Mesendoderm (in vitro differentiated cells): Measurements from ENCODE around the gene GPI.
A peak's percentile ranks its signal among the peaks of the same experiment; 100 is the strongest.
"Not testable (repeated sequence)": the region's sequence is repeated elsewhere in the genome, so short reads cannot be mapped to it uniquely, and the experiment has no call there.

Experiments
- DNase-seq: peaks from one replicate; pipeline ENCODE4 v3.0.0; 2013
- H2AK5ac ChIP-seq: 2 replicates; pipeline ENCODE4 v1.6.1; 2013; ENCODE audit warnings: low read length, inconsistent platforms
- H2BK120ac ChIP-seq: 2 replicates; pipeline ENCODE4 v1.6.1; 2013; ENCODE audit warnings: low read depth, mild to moderate bottlenecking, low read length, moderate library complexity, mixed read lengths
- H2BK15ac ChIP-seq: replicated peaks from 2 replicates; pipeline ENCODE4 v1.6.1; 2013; ENCODE audit warnings: low read depth, mild to moderate bottlenecking, moderate library complexity
- H2BK5ac ChIP-seq: 2 replicates; pipeline ENCODE4 v1.6.1; 2013; ENCODE audit warnings: low read length, inconsistent platforms
- H3K18ac ChIP-seq: 2 replicates; pipeline ENCODE4 v1.6.1; 2013; ENCODE audit warnings: mild to moderate bottlenecking, low read length, mixed read lengths
- H3K23ac ChIP-seq: one replicate; pipeline ENCODE4 v1.6.1; 2013; ENCODE audit warnings: low read length
- H3K27ac ChIP-seq: 2 replicates; pipeline ENCODE4 v1.5.1; 2013; ENCODE audit warnings: low read depth, mild to moderate bottlenecking, inconsistent platforms, low read length, moderate library complexity
- H3K27me3 ChIP-seq: 2 replicates; pipeline ENCODE4 v1.6.1; 2013; ENCODE audit warnings: low read length, control low read depth, mild to moderate bottlenecking, inconsistent platforms; ENCODE audit not compliant: insufficient read depth, poor library complexity
- H3K36me3 ChIP-seq: 2 replicates; pipeline ENCODE4 v1.6.1; 2013; ENCODE audit warnings: low read length, inconsistent platforms; ENCODE audit not compliant: control insufficient read depth, insufficient read depth
- H3K4ac ChIP-seq: one replicate; pipeline ENCODE4 v1.6.1; 2013; ENCODE audit warnings: low read depth, mild to moderate bottlenecking, low read length, moderate library complexity
- H3K4me1 ChIP-seq: 2 replicates; pipeline ENCODE4 v1.6.1; 2013; ENCODE audit warnings: low read depth, low read length, inconsistent platforms; ENCODE audit not compliant: control insufficient read depth
- H3K4me2 ChIP-seq: 2 replicates; pipeline ENCODE4 v1.6.1; 2013; ENCODE audit warnings: low read length
- H3K4me3 ChIP-seq: 2 replicates; pipeline ENCODE4 v1.5.1; 2013; ENCODE audit warnings: mild to moderate bottlenecking, low read length
- H3K56ac ChIP-seq: one replicate; pipeline ENCODE4 v1.6.1; 2013; ENCODE audit warnings: low read length
- H3K79me1 ChIP-seq: 2 replicates; pipeline ENCODE4 v1.6.1; 2013; ENCODE audit warnings: low read length, inconsistent platforms
- H3K79me2 ChIP-seq: 2 replicates; pipeline ENCODE4 v1.6.1; 2013; ENCODE audit warnings: mild to moderate bottlenecking, low read length; ENCODE audit not compliant: control insufficient read depth, insufficient read depth
- H3K9ac ChIP-seq: 2 replicates; pipeline ENCODE4 v1.6.1; 2013; ENCODE audit warnings: low read length, inconsistent platforms
- H4K5ac ChIP-seq: one replicate; pipeline ENCODE4 v1.6.1; 2013; ENCODE audit warnings: low read length
- H4K8ac ChIP-seq: one replicate; pipeline ENCODE4 v1.6.1; 2013; ENCODE audit warnings: low read depth, mild to moderate bottlenecking, control low read depth, low read length, moderate library complexity
- WGBS: extraction: QIAGEN DNeasy Blood & Tissue Kit; methylation state at CpG from one replicate; pipeline ENCODE4 v1.1.7; 2013; ENCODE audit warnings: low lambda C conversion rate, missing lambda C conversion rate; ENCODE audit not compliant: insufficient coverage; ENCODE audit errors: extremely low coverage; 5-methylcytosine and 5-hydroxymethylcytosine counted together

Gene GPI

GRCh38 chr19:34325981-34326787 is 38.8 kb upstream of the GPI start:
- H3K4ac ChIP-seq = no peak overlapping the region
- H3K4me3 ChIP-seq = no peak overlapping the region
- H4K5ac ChIP-seq = no peak overlapping the region
- no peak for DNase-seq
- no peak overlapping the region for H2BK15ac ChIP-seq
- H3K27me3 ChIP-seq = no peaks in the 10 kb centered on the region
- no peak overlapping the region for H3K27ac ChIP-seq
- H2AK5ac ChIP-seq = no peak overlapping the region
- H3K36me3 ChIP-seq = peaks cover 4% of the 10 kb centered on the region
- no peaks in the 10 kb centered on the region for H3K79me2 ChIP-seq
- H3K4me2 ChIP-seq = no peak overlapping the region
- H3K56ac ChIP-seq = no peak overlapping the region
- no peak overlapping the region for H3K23ac ChIP-seq
- no peak overlapping the region for H4K8ac ChIP-seq
- H3K9ac ChIP-seq = no peak overlapping the region
- no CpG with 5 or more reads among the region's 4 CpGs for WGBS
- no peak overlapping the region for H2BK5ac ChIP-seq
- no peak overlapping the region for H2BK120ac ChIP-seq
- H3K18ac ChIP-seq = no peak overlapping the region
- H3K4me1 ChIP-seq = no peaks in the 10 kb centered on the region
- no peaks in the 10 kb centered on the region for H3K79me1 ChIP-seq

GRCh38 chr19:34327851-34328250 is 37.1 kb upstream of the GPI start:
- H3K36me3 ChIP-seq = peaks cover 4% of the 10 kb centered on the region
- no peaks in the 10 kb centered on the region for H3K4me1 ChIP-seq
- H3K4me2 ChIP-seq = no peak overlapping the region
- no peak overlapping the region for H4K8ac ChIP-seq
- WGBS = no CpG with 5 or more reads among the region's 15 CpGs
- H2BK120ac ChIP-seq = no peak overlapping the region
- no peak overlapping the region for H3K18ac ChIP-seq
- H4K5ac ChIP-seq = no peak overlapping the region
- H2BK5ac ChIP-seq = no peak overlapping the region
- H3K23ac ChIP-seq = no peak overlapping the region
- no peak overlapping the region for H2BK15ac ChIP-seq
- H3K27me3 ChIP-seq = no peaks in the 10 kb centered on the region
- peak; percentile 48 for DNase-seq
- H2AK5ac ChIP-seq = no peak overlapping the region
- H3K27ac ChIP-seq = no peak overlapping the region
- no peak overlapping the region for H3K4ac ChIP-seq
- H3K4me3 ChIP-seq = no peak overlapping the region
- no peak overlapping the region for H3K9ac ChIP-seq
- H3K79me2 ChIP-seq = no peaks in the 10 kb centered on the region
- no peak overlapping the region for H3K56ac ChIP-seq
- H3K79me1 ChIP-seq = no peaks in the 10 kb centered on the region

DNA sequence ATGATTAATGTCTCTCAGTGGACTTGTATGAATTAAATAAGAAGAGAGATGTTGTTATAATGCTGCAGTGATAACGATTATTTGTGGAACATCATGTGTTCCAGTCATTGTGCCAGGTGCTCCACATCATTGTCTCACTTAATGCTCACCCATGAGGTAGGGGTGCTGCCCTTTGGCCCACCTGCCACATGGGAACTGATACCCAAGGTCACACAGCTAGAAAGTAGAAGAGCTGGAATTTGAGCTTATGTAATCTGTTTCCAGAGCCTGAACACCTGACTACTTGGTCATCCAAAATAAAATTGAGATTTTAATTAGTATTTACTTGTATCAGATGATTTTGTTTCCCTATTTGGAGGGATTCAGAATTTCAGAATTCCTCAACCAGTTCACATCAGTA is 36.0 kb upstream of the GPI start:
- Histone ChIP-seq H3K27me3 (no peaks in the 10 kb centered on the region), H3K36me3 (peaks cover 7% of the 10 kb centered on the region), H2AK5ac (no peak overlapping the region), H3K18ac (no peak overlapping the region), H2BK5ac (no peak overlapping the region), H3K79me2 (no peaks in the 10 kb centered on the region), H3K79me1 (no peaks in the 10 kb centered on the region), H4K5ac (no peak overlapping the region), H3K9ac (no peak overlapping the region), H3K56ac (no peak overlapping the region), H3K4ac (no peak overlapping the region), H4K8ac (no peak overlapping the region), H3K27ac (no peak overlapping the region), H2BK15ac (no peak overlapping the region), H3K4me3 (no peak overlapping the region), H3K4me1 (no peaks in the 10 kb centered on the region), H2BK120ac (no peak overlapping the region), H3K4me2 (no peak overlapping the region), H3K23ac (no peak overlapping the region)
- no CpG with 5 or more reads among the region's 1 CpG for WGBS
- DNase-seq = no peak

- peaks cover 6% of the 10 kb centered on the region for H3K36me3 ChIP-seq
- H3K4me3 ChIP-seq = no peak overlapping the region
- WGBS = no CpG with 5 or more reads among the region's 4 CpGs
- no peak overlapping the region for H4K8ac ChIP-seq
- H2BK120ac ChIP-seq = no peak overlapping the region
- no peak overlapping the region for H2BK5ac ChIP-seq
- H3K27ac ChIP-seq = no peak overlapping the region
- no peak overlapping the region for H3K56ac ChIP-seq
- H3K27me3 ChIP-seq = no peaks in the 10 kb centered on the region
- H3K4me1 ChIP-seq = no peaks in the 10 kb centered on the region
- H3K23ac ChIP-seq = no peak overlapping the region
- H3K9ac ChIP-seq = no peak overlapping the region
- H3K79me2 ChIP-seq = no peaks in the 10 kb centered on the region
- no peak overlapping the region for H3K4ac ChIP-seq
- H3K79me1 ChIP-seq = no peaks in the 10 kb centered on the region
- no peak overlapping the region for H3K4me2 ChIP-seq
- no peak overlapping the region for H3K18ac ChIP-seq
- no peak overlapping the region for H4K5ac ChIP-seq
- no peak overlapping the region for H2BK15ac ChIP-seq
- DNase-seq = no peak
- H2AK5ac ChIP-seq = no peak overlapping the region
Observed at GRCh38 chr19:34330116-34330515, 34.9 kb upstream of the GPI start.

DNA sequence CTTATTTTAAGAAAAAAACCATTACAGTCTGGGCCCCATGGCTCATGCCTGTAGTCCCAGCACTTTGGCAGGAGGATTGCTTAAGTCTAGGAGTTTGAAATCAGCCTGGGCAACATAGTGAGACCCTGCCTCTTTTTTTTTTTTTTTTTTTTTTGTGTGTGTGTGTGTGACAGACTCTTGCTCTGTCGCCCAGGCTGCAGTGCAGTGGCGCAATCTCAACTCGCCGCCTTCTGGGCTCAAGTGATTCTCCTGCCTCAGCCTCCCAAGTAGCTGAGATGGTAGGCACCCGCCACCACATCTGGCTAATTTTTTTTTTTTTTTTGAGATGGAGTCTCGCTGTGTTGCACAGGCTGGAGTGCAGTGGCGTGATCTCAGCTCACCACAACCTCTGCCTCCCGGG is 34.4 kb upstream of the GPI start:
- not testable (repeated sequence) for H3K4me2 ChIP-seq, H3K4me1 ChIP-seq, H2AK5ac ChIP-seq, H3K23ac ChIP-seq, H3K79me1 ChIP-seq, H3K27me3 ChIP-seq, H2BK120ac ChIP-seq, H4K5ac ChIP-seq, H3K27ac ChIP-seq, H3K36me3 ChIP-seq, H3K18ac ChIP-seq, H3K9ac ChIP-seq, H3K56ac ChIP-seq, H3K4ac ChIP-seq, H2BK15ac ChIP-seq, H4K8ac ChIP-seq, H3K4me3 ChIP-seq, DNase-seq, H2BK5ac ChIP-seq, H3K79me2 ChIP-seq
- no CpG with 5 or more reads among the region's 8 CpGs for WGBS

DNA sequence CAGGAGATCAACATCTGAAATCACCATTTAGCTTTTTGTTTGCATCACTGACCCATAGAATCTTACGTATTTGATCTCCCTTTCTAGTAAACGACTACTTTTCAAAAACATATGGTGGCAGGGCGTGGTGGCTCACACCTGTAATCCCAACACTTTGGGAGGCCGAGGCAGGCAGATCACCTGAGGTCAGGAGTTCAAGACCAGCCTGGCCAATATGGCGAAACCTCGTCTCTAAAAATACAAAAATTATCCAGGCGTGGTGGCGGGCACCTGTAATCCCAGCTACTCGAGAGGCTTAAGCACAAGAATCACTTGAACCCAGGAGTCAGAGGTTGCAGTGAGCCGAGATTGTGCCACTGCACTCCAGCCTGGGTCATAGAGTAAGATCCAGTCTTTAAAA is 33.4 kb upstream of the GPI start:
- H3K79me1 ChIP-seq, H2BK120ac ChIP-seq, H3K27ac ChIP-seq, H4K5ac ChIP-seq, H2BK15ac ChIP-seq, H3K18ac ChIP-seq, H3K23ac ChIP-seq, H3K9ac ChIP-seq, H3K36me3 ChIP-seq, H2AK5ac ChIP-seq, H4K8ac ChIP-seq, H3K4me1 ChIP-seq, H3K4me2 ChIP-seq, H3K56ac ChIP-seq, H3K79me2 ChIP-seq, H2BK5ac ChIP-seq, H3K27me3 ChIP-seq, H3K4ac ChIP-seq, DNase-seq, H3K4me3 ChIP-seq: not testable (repeated sequence)
- no CpG with 5 or more reads among the region's 10 CpGs for WGBS
